HG03354 (cell line): ENCODE measurements around the gene ACTN3.
"Not testable (repeated sequence)": the region's sequence is repeated elsewhere in the genome, so short reads cannot be mapped to it uniquely, and the experiment has no call there.

Experiments
- ATAC-seq: cut with Tn5 transposase; IDR thresholded peaks from one replicate; pipeline ENCODE4 v1.9.1; 2021; ENCODE audit warnings: mild to moderate bottlenecking; ENCODE audit not compliant: unreplicated experiment, poor library complexity, severe bottlenecking

ACTN3 gene

GRCh38 chr11:66546368-66546965, at the start of gene ACTN3:
ACTN3 (plus strand) TSS chr11:66546903; CDS start chr11:66546938, 35 bp downstream.
- ATAC-seq: no peak

- no peak for ATAC-seq
These were observed 49.5 kb upstream of the ACTN3 start for GRCh38 chr11:66497206-66497605.

- no peak for ATAC-seq
These were observed 48.2 kb upstream of the ACTN3 start for GRCh38 chr11:66498506-66498905.

GRCh38 chr11:66505276-66505816, 41.4 kb upstream of the ACTN3 start:
- no peak for ATAC-seq

- ATAC-seq: no peak
These were observed 37.6 kb upstream of the ACTN3 start for GRCh38 chr11:66509131-66509561.

GRCh38 chr11:66510271-66510989, 36.3 kb upstream of the ACTN3 start, which contains the start of gene BBS1:
BBS1 (plus strand) TSS chr11:66510635; CDS start chr11:66510660, 25 bp downstream.
- peak; percentile 79 for ATAC-seq

- ATAC-seq: no peak
These were observed 35.7 kb upstream of the ACTN3 start for GRCh38 chr11:66510990-66511339.

GRCh38 chr11:66523611-66524010, 23.1 kb upstream of the ACTN3 start:
- no peak for ATAC-seq

- ATAC-seq: no peak
These were observed 22.2 kb upstream of the ACTN3 start for GRCh38 chr11:66524304-66525040.

- no peak for ATAC-seq
These were observed 17.6 kb upstream of the ACTN3 start for GRCh38 chr11:66529069-66529468.

GRCh38 chr11:66529655-66530054, 17.0 kb upstream of the ACTN3 start:
- no peak for ATAC-seq

GRCh38 chr11:66530927-66531709, 15.6 kb upstream of the ACTN3 start:
- no peak for ATAC-seq

GRCh38 chr11:66531841-66532240, 14.9 kb upstream of the ACTN3 start:
- ATAC-seq: no peak

GRCh38 chr11:66532784-66533183, 13.9 kb upstream of the ACTN3 start:
- ATAC-seq: no peak

- ATAC-seq: no peak
These were observed 7.4 kb upstream of the ACTN3 start for GRCh38 chr11:66539170-66539869.

- no peak for ATAC-seq
These were observed 6.9 kb upstream of the ACTN3 start for GRCh38 chr11:66539870-66540213.

- ATAC-seq: not testable (repeated sequence)
These were observed 6.1 kb upstream of the ACTN3 start for GRCh38 chr11:66540598-66540997.

GRCh38 chr11:66541892-66542291, 4.8 kb upstream of the ACTN3 start:
- no peak for ATAC-seq

- ATAC-seq: no peak
These were observed 4.3 kb upstream of the ACTN3 start for GRCh38 chr11:66542362-66542761.
